Lung (tissue), 12 donors: ENCODE results near the gene MBNL1. TPM values are rescaled to one million over a fixed set of nuclear protein-coding genes. Genes with fewer than 3 reads are reported as not detected.

Source experiments
- ATAC-seq: fragments of 200-7000 bp; cut with Tn5 transposase; one replicate; pipeline ENCODE4 v1.9.1; 2020; ENCODE audit warnings: moderate number of reproducible peaks; ENCODE audit not compliant: insufficient read depth, low FRiP score
- DNase-seq, 3 donors: peaks; one replicate each; pipeline ENCODE4 v3.0.0-alpha.2; 2013 to 2017
- H3K27ac ChIP-seq, 2 donors: one replicate each; pipeline ENCODE4 v1.5.1; 2013; ENCODE audit warnings: mild to moderate bottlenecking in 2 of 2, moderate library complexity in 2 of 2, control low read depth in 1 of 2, inconsistent platforms in 1 of 2, low read depth in 1 of 2, low read length in 1 of 2
- H3K27me3 ChIP-seq, 3 donors: one replicate each; pipeline ENCODE4 v1.5.1; 2013; ENCODE audit warnings: low read length in 2 of 3; ENCODE audit not compliant: control insufficient read depth in 3 of 3, insufficient read depth in 3 of 3
- H3K36me3 ChIP-seq, 4 donors: one replicate each; pipeline ENCODE4 v1.5.1; 2013; ENCODE audit warnings: low read length in 4 of 4, mild to moderate bottlenecking in 1 of 4, moderate library complexity in 1 of 4; ENCODE audit not compliant: control insufficient read depth in 4 of 4, insufficient read depth in 4 of 4
- H3K4me1 ChIP-seq, 5 donors: one replicate each; pipeline ENCODE4 v1.5.1; 2013; ENCODE audit warnings: low read length in 5 of 5, mild to moderate bottlenecking in 2 of 5, moderate library complexity in 1 of 5; ENCODE audit not compliant: control insufficient read depth in 5 of 5, insufficient read depth in 5 of 5
- H3K4me3 ChIP-seq: one replicate; pipeline ENCODE4 v1.5.1; 2013; ENCODE audit warnings: mild to moderate bottlenecking, control low read depth, moderate library complexity
- H3K9ac ChIP-seq, 2 donors: one replicate each; pipeline ENCODE4 v1.5.1; 2013; ENCODE audit warnings: low read length in 2 of 2, control low read depth in 1 of 2; ENCODE audit not compliant: insufficient read depth in 1 of 2
- H3K9me3 ChIP-seq, 4 donors: one replicate each; pipeline ENCODE4 v1.5.1; 2013; ENCODE audit warnings: low read length in 3 of 4, mild to moderate bottlenecking in 1 of 4, moderate library complexity in 1 of 4; ENCODE audit not compliant: control insufficient read depth in 4 of 4, insufficient read depth in 3 of 4
- CTCF ChIP-seq: IDR thresholded peaks from 2 replicates; pipeline ENCODE4 v1.5.1; 2012; ENCODE audit warnings: mild to moderate bottlenecking; ENCODE audit errors: control extremely low read depth, extremely low read depth
- WGBS, 2 donors: extraction: QIAGEN DNeasy Blood & Tissue Kit; methylation state at CpG; one replicate each; pipeline ENCODE4 v1.1.7; 2013; 5-methylcytosine and 5-hydroxymethylcytosine counted together
- polyA plus RNA-seq, 2 donors: library from polyadenylated mRNA; stranded (reverse); fragments of 200-250 nt; gene quantifications; one replicate each; pipeline ENCODE4 v1.2.1, GENCODE V29; 2013
- total RNA-seq, 2 donors: library from RNA; depleted of rRNA in 1 of 2; stranded (reverse); fragments of >200 nt in 1 of 2; gene quantifications; one replicate each; pipeline ENCODE4 v1.2.1, GENCODE V29; 2014 to 2021
- donor health status: control.
- donor health status: control.
- donor health status: Bipolar disorder and iron deficiency.
- donor health status: healthy.
- donor health status: DM: yes; HTN: yes; CAD: no.

The MBNL1 gene
- total and polyA plus RNA-seq, 4 donors: 55.3 to 266 (median 165) TPM

DNA sequence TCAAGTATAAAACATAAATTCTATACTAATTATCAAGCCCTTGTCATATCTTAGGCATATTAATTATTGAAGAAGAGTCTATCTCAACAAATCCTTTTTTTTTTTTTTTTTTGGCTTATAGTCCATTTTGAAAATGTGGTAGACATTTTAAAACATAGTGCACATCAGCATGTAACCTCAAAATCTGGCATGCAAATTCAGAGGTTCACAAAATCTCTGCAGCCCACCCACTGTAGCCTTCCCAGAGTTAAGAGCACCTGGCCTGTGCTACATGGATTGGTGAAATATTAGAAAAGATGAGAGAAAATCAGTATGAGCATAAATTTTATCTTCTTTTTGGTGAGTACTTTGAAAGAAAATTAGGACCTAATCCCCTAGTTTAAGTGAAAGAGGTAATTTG, 84.8 kb downstream of the MBNL1 start:
- TF ChIP-seq CTCF: no peak
- no peak overlapping the region for H3K9ac ChIP-seq
- no peak overlapping the region for H3K4me3 ChIP-seq
- no peak for ATAC-seq
- H3K9me3 ChIP-seq: no peaks in the 10 kb centered on the region
- no peak overlapping the region for H3K27ac ChIP-seq
- no peaks in the 10 kb centered on the region for H3K27me3 ChIP-seq
- H3K4me1 ChIP-seq: peaks cover 0 to 35% (median 0%) of the 10 kb centered on the region in 5 donors
- DNase-seq: no peak
- H3K36me3 ChIP-seq: peaks cover 0 to 1% (median 0%) of the 10 kb centered on the region in 4 donors

DNA sequence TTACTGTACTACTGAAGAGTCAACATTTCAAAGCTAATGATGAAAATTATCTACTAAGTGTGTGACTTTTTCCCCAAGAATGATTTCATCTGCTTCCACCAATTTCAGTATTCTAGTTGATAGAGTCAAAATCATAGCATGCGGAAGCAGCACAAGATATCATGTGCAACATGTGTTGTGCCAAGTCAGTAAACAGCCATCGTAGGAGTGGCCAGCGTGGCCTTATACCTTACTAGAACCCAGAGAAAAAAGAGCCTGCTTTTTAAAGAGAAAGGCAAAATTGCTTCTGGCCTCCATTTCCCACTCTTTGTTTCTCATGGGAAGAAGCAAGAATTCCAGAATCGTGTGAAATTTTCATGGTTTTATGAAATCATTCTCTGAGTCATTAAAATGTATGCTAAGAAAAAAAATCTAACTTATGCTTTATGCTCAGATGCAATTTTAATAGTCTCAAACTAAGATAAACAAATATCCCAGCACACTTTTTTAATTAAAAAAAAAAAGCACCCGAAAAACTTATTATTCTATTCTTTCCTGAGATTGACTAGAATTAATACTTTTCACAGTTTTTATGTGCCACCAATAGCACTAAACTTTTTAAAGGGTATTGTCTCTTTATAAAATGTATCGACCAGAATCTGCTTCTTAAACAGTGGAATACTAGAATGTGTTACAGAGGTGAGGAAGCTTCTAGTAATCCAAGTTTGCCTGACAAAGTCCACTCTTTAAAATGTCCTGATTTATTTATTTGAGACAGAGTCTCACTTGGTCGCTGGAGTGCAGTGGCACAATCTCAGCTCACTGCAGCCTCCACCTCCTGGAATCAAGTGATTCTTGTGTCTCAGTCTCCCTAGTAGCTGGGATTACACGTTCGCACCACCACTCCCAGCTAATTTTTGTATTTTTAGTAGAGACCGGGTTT, 87.3 kb downstream of the MBNL1 start:
- Histone ChIP-seq H3K4me1 (peaks cover 0 to 25% (median 0%) of the 10 kb centered on the region in 5 donors), H3K36me3 (peaks cover 0 to 1% (median 0%) of the 10 kb centered on the region in 4 donors), H3K27me3 (no peaks in the 10 kb centered on the region), H3K9me3 (no peaks in the 10 kb centered on the region), H3K27ac (no peak overlapping the region), H3K4me3 (no peak overlapping the region), H3K9ac (no peak overlapping the region)
- WGBS, 2 donors: 91 to 92% methylated on average over 10 of the region's 10 CpGs
- DNase-seq (no peak), ATAC-seq (no peak)
- no peak for TF ChIP-seq CTCF

DNA sequence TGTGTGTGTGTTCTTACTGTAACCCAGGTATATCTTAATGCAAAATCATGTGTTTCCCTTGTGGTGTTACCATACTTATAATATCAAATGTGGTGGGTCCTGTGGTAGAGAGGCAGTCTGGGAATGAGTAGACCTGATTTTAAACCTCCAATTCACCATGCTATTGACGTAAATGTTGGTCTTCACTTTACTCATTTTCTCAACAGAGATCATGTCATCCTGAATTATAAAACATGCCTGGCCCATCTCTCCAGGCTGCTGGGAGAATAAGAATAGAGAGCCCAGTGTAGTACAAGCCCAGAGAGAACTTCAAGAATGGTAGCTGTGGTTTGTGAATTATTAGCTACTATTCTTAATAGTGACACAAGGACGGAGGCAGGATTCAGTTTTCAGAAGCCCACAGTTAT, 88.1 kb downstream of the MBNL1 start:
- H3K27ac ChIP-seq: peak overlapping the region in 1 of 2 donors; percentile 18
- H3K4me3 ChIP-seq: no peak overlapping the region
- no peaks in the 10 kb centered on the region for H3K9me3 ChIP-seq
- 91 to 93% methylated on average over 2 of the region's 2 CpGs for WGBS, 2 donors
- H3K4me1 ChIP-seq: peaks cover 0 to 30% (median 0%) of the 10 kb centered on the region in 5 donors
- no peak for TF ChIP-seq CTCF
- DNase-seq (no peak), ATAC-seq (no peak)
- peaks cover 0 to 1% (median 0%) of the 10 kb centered on the region in 4 donors for H3K36me3 ChIP-seq
- no peaks in the 10 kb centered on the region for H3K27me3 ChIP-seq
- H3K9ac ChIP-seq: no peak overlapping the region
